Epidermal melanocyte (primary cell): Measurements from ENCODE around the gene CDH20.
A peak's percentile ranks its signal among the peaks of the same experiment; 100 is the strongest.

Experiments used
- DNase-seq: peaks from one replicate; pipeline ENCODE4 v3.0.0; 2011; ENCODE audit warnings: low spot score; ENCODE audit not compliant: insufficient read length

CDH20 gene

DNA sequence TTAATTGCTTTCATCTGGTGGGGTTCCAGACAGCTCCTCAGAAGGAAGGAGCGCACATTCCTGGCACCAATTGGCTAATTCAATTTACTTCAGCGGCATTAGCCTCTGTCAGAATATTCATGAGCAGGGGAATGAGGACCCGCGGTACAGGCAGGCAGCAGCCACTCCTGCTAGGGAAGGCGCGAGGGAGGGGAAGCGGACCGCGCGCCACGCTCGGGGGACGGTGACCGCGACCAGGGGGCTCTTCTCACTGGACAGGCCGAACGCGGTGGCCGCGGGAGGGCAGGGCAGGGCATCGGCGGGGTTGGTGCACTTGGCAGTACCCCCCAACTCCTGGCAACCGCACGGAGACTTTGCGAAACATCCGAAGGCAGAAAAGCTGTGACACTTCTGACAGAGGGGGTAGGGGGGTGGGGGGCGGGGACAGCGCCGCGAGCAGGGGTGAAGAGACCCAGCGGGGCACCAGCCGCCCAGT is at the start of gene CDH20:
Gene CDH20, plus strand, starts transcription at position 160 of the 475 bp plus-strand sequence.
- DNase-seq = no peak

- DNase-seq = no peak
These were observed 49.2 kb upstream of the CDH20 start for GRCh38 chr18:61284039-61284438.

DNA sequence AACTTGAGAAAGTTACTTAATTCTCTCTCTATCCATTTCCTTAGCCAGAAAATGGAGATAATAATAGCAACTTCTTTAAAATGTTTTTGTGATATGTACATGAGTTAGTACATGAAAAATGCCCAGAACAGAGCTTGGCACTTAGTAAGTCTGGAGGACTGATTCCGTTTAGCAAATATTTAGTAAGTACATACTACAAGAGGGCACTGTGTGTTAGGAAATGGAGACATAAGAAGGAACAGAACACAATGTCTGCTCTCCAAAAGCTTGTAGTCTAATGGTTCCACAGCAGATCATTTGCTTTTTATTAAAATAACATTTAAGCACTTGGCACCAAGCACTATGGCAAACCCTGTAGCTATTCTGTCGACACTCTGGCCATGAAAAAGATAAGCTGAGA is 47.5 kb upstream of the CDH20 start:
- DNase-seq = no peak

DNA sequence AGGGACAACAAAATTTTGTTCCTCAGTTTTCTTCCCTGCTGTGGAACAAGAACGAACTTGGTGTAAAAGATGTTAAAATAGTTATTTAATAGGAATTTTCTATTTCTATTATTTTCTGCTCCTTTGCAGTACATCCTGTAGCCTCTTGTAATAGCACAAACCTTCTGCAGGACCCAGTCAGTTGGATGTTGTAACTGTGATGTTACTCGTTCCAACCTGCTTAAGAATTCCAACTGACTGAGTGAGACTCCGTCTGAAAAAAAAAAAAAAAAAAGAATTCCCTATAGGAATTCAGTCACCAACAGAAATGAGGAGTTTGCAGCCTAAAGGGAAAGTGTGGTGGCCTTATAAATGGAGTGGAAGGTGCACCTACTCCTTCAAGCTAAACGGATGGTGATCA is 46.4 kb upstream of the CDH20 start:
- no peak for DNase-seq

DNA sequence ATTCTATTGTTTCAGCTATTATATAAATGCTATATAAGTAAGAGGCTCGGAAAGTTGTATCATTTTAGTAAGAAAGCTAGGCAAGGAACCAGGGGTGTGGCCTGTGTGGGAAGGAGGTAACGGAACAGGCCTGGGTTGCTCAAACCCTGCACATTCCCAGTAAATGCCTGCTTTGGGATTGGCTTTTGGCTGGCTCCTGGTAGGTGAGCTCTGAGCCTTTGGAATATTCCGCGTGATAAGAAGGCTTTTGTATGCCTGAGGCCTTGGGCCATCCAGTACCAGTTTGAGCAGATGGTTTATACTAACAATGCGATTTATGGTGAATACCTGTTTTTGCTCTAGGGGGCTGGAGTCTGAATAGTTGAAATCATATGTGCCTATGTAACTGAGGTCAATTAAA is 42.6 kb upstream of the CDH20 start:
- no peak for DNase-seq

- no peak for DNase-seq
These were observed 40.8 kb upstream of the CDH20 start for GRCh38 chr18:61292280-61293035.

GRCh38 chr18:61295153-61295552 is 38.1 kb upstream of the CDH20 start:
- DNase-seq = no peak

GRCh38 chr18:61308004-61308403 is 25.2 kb upstream of the CDH20 start:
- no peak for DNase-seq

DNA sequence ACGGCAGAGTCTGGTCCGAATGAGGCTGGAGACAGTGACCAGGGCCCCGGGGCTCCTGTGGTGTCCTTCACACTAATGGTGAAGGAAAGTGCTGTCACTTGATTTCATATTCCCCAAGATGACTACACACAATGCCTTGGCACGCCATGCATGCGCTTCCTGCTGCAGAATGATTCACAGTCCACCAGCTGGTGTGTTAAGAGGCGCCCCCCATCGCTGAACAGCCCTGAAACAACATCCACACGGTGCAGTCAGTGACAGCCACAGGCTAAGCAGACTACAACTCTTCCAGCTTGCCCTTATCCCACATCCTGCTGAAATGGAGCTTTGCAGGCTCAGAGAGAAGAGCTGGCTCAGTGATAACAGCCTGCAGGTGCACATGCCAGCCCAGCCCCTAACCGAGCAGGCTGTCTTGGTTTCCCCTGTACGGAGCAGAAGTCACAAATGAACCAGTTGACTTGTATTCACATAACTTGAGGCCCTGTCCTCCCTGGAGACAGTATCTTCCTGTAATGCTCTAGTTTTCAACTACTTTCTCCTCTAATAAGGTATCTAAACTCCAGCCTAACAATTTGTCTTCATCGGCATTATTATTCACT is 24.3 kb upstream of the CDH20 start:
- no peak for DNase-seq

DNA sequence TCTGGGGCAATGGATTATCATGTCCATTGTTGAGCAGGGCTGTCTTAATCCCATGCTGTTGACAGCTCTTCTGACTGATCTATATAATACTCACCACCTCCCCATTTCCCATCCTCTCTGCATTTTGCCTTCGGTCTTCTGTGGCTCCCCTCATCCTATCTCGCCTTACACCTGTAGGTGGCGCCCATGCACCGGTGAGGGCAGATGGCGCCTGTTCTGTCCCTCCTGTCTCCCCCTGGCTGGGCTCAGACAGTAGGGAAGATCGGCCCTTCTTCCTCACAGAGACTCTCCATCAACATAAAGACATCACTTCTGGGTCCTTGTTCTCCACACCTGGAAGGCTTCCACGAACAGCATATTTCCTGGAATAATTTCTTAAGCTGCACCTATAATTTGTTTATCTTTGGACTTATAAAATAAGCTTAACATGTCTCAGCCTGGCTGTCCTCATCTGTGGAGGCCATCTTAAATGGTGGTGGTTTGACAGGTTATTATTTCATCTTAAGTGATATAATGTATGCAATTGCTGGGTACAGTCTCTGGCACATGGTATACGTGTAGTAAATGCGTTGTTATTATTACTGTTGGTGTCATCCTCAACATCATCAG is 10.9 kb upstream of the CDH20 start:
- peak; percentile 53 for DNase-seq

GRCh38 chr18:61323951-61324350 is 9.3 kb upstream of the CDH20 start:
- no peak for DNase-seq

DNA sequence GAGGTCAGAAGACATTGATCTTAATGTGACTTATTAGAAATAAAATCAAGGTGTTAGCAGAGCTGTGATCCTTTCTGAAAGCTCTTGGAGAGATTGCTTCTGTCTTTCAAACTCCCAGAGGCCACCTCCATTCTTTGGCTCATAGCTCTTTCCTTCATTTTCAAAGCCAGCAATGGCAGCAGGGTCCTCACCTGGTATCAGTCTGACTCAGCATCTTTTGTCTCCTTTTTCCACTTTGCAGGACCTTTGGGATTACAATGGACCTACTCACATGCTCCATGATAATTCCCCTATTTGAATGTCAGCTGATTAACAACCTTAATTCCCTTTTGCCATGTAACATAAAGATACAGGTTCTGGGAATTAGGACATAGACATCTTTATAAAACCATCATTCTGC is 6.8 kb upstream of the CDH20 start:
- no peak for DNase-seq

GRCh38 chr18:61329398-61329797 is 3.8 kb upstream of the CDH20 start:
- no peak for DNase-seq

DNA sequence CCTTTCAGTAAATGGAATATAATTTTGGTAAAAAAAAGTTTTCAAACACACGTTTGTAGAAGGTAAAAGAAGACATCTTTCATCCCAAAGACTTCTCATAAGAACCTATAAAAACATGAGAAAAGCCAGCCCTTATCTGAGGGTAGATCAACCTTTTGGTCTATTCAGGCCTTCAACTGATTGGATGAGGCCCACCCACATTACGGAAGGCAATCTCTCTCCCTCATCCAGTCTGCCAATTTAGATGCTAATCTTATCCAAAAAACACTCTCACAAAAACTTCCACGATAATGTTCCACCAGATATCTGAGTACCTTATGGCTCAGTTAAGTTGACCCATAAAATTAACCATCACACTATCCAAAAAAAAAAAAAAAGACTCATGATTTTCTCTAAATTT is 2.2 kb upstream of the CDH20 start:
- no peak for DNase-seq

DNA sequence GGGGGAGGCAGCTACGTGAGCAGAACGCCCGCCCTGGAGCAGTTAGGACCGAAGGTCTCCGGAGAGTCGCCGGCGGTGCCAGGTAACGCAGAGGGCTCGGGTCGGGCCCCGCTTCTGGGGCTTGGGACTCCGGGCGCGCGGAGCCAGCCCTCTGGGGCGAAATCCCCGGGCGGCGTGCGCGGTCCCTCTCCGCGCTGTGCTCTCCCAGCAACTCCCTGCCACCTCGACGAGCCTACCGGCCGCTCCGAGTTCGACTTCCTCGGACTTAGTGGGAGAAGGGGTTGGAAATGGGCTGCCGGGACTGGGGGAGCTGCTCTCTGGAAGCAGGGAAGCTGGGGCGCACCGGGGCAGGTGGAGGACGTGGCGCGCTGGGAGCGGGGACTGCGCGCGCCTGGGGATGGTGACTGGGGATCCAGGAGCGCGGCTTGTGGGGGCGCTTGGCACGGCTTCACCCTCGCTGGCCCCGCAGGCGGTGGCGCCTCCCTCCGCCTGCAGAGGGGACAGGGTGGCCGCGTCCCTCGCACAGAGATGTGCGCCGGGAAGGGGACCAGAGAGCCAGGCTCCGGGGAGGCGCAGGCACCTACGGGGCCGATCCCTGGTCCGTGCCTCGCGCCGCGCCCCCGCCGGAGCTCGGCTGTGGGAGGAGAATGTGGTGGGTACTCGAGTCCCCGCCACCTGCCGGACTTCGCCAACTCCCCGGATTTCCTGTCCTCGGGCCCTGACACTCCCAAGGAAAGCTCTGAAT is 688 bp downstream of the CDH20 start:
- no peak for DNase-seq

DNA sequence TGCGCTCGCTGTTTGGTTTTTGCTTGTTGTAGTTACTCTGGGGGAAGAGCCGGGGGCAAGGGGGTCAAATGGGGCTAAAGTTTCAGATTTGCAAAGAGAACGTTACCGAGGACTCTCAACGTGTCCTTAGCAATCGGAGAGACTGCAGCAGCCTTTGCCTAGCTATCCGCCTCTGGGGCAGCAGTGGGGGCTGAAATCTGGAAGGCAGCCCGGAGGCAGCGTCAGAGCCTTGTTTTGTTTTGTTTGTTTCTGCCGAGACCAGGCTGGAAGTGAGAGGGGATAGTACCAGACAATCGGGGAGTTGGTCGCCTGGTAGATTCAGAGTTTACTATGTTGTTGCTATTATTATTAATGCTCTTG is 1.2 kb downstream of the CDH20 start:
- no peak for DNase-seq

DNA sequence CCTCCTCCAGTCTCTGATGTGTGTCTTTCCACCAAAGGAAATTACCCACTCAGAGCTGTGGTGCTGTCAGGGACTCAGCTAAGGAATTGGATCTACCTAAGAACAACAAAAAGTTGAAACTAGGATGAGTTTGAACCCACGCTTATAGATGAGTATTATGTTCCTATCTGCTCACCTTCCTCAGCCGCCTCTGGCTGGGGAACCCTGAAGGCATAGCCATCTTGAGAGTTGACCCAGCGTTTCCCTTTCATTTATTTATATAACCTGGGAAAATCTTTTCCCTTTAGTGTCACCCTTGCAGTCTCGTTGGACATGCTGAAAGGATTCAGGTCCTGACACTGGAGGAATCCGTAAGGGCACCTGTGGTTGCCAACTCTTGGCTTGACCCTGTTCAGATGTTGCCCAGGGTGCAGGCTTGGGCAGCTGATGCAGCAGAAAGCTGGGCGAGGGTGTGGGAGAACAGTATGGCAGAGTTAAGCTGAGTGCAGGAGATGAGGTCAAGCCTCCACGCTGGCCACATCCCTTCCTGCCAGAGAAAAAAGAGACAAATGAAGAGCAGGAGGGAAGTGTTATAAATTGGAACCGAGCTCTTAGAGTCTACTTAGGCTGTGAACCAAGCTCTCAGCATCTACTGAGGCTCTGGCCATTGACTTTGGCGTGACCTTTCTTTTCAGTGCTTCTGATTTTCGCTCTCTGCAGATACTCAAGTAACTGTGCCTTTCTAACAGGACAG is 1.9 kb downstream of the CDH20 start:
- DNase-seq = no peak

GRCh38 chr18:61335684-61336555 is 2.7 kb downstream of the CDH20 start:
- DNase-seq = no peak

- no peak for DNase-seq
These were observed 3.5 kb downstream of the CDH20 start for GRCh38 chr18:61336766-61337165.

GRCh38 chr18:61337527-61337926 is 4.3 kb downstream of the CDH20 start:
- DNase-seq = no peak
